ENCODE measurements around the gene SLC25A38. TPM values are rescaled to one million over a fixed set of nuclear protein-coding genes. Genes with fewer than 3 reads are reported as not detected.
"Not testable (repeated sequence)": the region's sequence is repeated elsewhere in the genome, so short reads cannot be mapped to it uniquely, and the experiment has no call there.

SLC25A38 gene
- total RNA-seq, 4 donors from 2014 or later, result 18.8 to 25.7 (median 22.8) TPM

DNA sequence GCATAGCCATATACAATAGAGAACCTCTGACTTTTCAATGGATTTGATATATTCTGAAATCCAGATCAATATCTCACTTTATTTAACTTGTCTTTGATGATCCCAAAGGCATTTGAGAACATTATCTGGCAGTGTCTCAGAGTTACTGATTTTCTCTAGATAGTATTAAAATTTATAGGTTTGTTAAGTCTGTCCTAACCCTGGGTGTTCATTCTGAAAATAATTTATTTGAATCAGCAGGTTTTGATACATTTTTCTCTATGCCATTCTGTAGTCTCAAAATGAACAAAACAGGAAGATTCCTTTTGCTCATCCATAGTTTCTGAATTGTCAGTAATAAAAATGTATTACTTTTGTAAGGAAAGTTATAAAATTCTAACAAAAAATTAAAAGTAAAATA is 39.4 kb upstream of the SLC25A38 start:
- TF ChIP-seq CTCF (IDR thresholded peaks at IDR 0.05), result no peak
- DNase-seq (ENCODE audit: low spot score), result no peak
- no peak for ATAC-seq (ENCODE audit: low FRiP score)

- ATAC-seq (ENCODE audit: low FRiP score), result no peak
- no peak for TF ChIP-seq CTCF (IDR thresholded peaks at IDR 0.05)
- no peak for DNase-seq (ENCODE audit: low spot score)
Measured at GRCh38 chr3:39344746-39345344, 38.3 kb upstream of the SLC25A38 start.

DNA sequence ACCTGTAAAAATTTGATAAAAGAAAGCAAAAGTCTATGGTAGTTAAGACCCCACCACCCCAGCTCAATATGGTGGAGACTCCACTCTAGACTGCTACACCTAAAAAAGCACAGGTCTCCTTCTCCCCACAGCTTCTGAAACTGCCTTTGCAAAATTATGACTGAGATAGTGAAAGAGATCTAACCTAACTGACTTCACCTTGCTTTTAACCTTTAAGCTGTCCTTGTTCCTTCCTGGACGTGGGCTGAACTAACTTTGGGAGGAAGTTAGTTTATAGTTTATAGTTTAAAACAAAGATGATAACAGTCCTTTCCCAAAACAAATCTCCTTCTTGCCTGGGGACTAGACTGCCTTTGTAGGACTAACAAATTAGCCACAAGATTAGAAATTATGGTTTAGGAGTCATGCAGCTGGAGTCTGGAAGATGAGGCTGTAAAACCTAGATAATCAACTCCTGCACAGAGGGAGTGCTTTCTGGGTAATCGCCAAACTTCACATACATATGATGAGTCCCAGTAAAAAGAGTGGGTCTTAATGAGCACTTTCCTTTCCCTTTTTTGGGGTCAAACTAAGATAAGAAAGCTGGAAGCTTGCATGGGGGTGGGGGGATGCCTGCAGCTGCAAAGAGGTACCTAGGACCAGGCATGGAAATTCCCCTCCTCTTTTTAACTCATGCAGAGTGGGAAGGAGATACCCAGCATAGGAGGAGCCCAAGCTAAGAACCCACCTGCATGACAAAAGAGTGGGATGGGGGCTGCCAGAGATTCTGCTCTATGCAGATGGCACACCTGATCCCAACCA is 36.2 kb upstream of the SLC25A38 start:
- no peak for ATAC-seq (ENCODE audit: low FRiP score)
- no peak for DNase-seq (ENCODE audit: low spot score)
- no peak for TF ChIP-seq CTCF (IDR thresholded peaks at IDR 0.05)

DNA sequence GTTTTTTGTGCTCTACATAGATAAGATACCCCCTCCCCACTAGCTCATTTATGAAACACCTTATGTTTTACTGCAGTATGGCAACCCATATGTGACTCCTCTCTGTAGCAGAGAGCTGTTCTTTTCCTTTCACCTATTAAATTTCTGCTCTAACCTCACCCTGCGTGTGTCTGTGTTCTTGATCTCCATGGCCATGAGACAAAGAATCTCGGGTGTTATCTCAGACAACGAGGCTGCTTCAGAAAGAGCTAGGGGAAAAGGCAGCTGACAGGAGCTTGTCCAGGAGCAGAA is 35.6 kb upstream of the SLC25A38 start:
- no peak for TF ChIP-seq CTCF (IDR thresholded peaks at IDR 0.05)
- DNase-seq (ENCODE audit: low spot score) (no peak), ATAC-seq (ENCODE audit: low FRiP score) (no peak)

- ATAC-seq (ENCODE audit: low FRiP score) (no peak), DNase-seq (ENCODE audit: low spot score) (no peak)
- no peak for TF ChIP-seq CTCF (IDR thresholded peaks at IDR 0.05)
Measured at GRCh38 chr3:39349080-39349479, 34.1 kb upstream of the SLC25A38 start.

DNA sequence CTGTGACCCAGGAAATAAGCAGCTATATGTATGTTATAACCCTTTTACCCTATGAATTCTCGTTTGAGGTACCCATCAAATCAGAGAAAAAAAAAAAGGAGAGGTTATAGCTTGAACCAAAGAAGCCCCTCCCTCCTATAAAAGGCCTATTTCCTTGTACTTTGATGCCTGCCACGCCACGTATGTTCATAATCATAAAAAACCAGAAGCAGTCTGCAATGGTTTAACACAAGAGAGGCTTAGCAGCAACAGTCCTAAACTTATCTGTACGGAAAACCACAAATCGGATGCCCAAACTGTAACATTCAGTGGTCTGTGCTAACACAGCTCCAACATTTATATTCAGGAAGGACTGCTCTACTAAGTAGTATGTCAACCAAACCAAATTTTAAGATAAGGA is 32.5 kb upstream of the SLC25A38 start:
- TF ChIP-seq CTCF (IDR thresholded peaks at IDR 0.05), result no peak
- ATAC-seq (ENCODE audit: low FRiP score), result no peak
- DNase-seq (ENCODE audit: low spot score), result no peak

DNA sequence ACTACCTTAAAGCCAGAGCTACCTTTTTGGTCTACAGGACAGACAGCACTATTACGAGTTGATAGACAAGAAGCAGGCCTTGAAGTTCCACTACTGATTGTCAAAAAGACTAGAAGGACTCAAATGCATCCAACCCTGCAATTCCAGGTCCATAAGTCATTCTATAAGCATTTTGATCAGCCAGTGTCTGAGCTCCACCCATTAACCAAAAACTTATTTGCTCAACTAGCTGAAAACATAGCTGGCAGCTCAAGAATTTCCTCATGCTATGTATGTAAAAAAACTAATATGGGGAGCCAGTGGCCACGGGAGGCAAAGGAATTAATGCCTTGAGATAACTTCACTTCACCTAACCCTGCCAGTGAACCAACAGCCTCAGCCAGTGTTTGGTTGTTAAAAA is 32.0 kb upstream of the SLC25A38 start:
- not testable (repeated sequence) for ATAC-seq (ENCODE audit: low FRiP score); DNase-seq (ENCODE audit: low spot score)

DNA sequence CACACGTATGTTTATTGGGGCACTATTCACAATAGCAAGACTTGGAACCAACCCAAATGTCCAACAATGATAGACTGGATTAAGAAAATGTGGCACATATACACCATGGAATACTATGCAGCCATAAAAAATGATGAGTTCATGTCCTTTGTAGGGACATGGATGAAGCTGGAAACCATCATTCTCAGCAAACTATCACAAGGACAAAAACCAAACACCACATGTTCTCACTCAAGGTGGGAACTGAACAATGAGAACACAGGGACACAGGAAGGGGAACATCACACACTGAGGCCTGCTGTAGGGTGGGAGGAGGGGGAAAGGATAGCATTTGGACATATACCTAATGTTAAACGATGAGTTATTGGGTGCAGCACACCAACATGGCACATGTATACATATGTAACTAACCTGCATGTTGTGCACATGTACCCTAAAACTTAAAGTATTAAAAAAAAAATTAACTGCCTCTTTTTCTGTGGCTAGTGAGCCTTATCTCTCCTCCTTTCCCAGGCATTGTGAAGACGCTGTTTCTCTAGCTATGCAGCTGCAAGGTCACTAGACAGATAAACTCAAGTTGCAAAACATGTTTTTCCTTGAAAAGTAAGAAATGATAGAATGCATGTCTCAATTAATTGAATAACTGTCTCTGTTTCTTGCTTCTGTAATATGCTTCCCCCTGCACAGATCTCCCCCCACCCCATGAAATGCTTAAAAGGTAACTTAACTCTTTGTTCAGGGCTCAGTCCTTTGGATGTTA is 29.8 kb upstream of the SLC25A38 start:
- DNase-seq (ENCODE audit: low spot score); ATAC-seq (ENCODE audit: low FRiP score): not testable (repeated sequence)

Data from omental fat pad (tissue), 4 donors.